Esophagus muscularis mucosa (tissue), 3 donors: ENCODE data around the gene NHSL1.

Source experiments
- CTCF ChIP-seq, 3 experiments: fragments of 200-600 bp in 2 of 3; fragments of 450-650 bp in 1 of 3; sonication (generic) in 2 of 3; IDR thresholded peaks; one replicate each; pipeline ENCODE4 v1.5.1; 2017 to 2019; ENCODE audit warnings: antibody characterized with exemption in 3 of 3, mild to moderate bottlenecking in 2 of 3, moderate library complexity in 1 of 3
- POLR2AphosphoS5 ChIP-seq, 2 donors: sonication (generic); formaldehyde crosslinking; IDR thresholded peaks; one replicate each; pipeline ENCODE4 v1.6.1; 2017; ENCODE audit warnings: antibody characterized with exemption in 2 of 2

DNA sequence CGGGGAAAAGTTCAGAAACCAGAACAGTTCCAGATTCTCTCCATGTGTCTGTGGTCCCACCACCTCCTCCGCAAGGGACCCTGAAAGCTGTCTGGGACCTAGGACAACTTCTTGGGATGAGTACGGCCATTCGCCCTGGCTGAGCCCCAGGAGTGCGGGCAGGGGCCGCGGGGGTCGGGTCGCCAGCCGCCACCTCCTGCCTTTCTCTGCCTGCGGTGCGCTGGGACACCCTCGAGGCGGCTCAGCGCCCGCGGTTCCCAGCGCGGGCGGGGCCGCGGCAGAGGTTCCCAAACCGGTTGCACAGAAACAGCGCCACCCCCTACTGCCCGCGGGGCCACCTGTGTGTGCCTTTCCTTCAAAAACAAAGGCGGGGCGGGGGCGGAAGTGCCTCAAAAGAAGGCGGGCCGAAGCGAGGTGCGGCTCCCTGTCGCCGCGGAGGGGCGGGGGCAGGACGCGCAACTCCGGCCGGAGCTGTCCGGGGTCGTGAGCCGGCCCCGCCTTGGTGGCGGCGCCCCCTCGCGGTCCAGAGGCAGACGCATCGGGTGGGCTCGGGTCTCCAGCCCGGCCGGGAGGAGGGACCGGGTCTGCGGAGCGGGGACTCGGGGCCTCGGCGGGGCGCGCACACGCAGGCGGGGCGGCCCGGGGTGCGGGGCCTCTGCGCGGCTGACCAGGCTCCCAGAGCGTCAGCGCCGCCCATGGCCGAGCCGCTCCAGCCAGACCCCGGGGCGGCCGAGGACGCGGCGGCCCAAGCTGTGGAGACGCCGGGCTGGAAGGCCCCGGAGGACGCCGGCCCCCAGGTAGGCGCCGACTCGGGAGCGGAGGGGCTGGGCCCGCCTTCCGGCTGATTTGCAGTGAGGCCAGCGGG, 95.3 kb downstream of the NHSL1 start, which contains the start of gene HEBP2:
- peak; percentile 56 to 63 (median 61) for TF ChIP-seq CTCF (IDR thresholded peaks at IDR 0.05)
- TF ChIP-seq POLR2AphosphoS5 (IDR thresholded peaks at IDR 0.05) = peak; percentile 87 to 90
